ENCODE data around the gene CDC5L.

DNA sequence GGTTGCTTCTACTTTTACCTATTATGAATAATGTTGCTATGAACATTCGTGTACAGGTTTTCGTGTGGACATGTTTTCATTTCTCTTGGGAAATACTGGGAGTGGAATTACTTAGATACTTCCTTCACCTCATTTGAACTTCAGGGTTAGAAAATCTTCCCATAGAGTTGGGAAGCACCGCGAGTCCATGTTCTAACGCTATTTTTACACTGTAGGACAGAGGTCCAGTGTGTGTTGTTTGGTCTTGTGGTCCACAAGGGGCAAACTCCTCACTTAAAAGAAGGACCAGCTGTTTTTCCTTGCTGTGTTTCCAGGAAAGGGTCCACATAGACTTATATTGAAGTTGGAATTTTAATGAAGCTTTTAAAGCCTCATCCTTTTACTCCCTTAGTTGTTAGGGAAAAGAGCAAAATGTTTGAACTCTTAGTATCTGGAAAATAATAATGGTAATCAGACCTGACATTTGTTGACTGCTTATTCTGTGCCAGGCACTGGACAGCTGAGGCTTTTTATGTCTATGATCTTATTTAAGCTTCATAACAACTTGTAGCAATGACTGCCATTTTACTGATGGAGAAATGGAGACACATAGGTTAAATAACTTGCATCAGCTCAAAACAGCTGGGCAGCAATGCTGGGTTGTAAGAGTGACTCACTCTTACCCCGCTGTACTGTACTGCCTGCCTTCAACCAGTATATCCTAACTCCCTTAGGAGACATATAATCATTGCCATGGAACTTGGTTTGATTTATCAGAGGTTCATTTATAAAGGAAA, 52.0 kb downstream of the CDC5L start:
- TF ChIP-seq, protein P1, sequence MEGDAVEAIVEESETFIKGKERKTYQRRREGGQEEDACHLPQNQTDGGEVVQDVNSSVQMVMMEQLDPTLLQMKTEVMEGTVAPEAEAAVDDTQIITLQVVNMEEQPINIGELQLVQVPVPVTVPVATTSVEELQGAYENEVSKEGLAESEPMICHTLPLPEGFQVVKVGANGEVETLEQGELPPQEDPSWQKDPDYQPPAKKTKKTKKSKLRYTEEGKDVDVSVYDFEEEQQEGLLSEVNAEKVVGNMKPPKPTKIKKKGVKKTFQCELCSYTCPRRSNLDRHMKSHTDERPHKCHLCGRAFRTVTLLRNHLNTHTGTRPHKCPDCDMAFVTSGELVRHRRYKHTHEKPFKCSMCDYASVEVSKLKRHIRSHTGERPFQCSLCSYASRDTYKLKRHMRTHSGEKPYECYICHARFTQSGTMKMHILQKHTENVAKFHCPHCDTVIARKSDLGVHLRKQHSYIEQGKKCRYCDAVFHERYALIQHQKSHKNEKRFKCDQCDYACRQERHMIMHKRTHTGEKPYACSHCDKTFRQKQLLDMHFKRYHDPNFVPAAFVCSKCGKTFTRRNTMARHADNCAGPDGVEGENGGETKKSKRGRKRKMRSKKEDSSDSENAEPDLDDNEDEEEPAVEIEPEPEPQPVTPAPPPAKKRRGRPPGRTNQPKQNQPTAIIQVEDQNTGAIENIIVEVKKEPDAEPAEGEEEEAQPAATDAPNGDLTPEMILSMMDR (IDR thresholded peaks at IDR 0.05): no peak
- no peak for TF ChIP-seq ZFX (IDR thresholded peaks at IDR 0.05; ENCODE audit: borderline replicate concordance)
